Loucy (cell line): Measurements from ENCODE around the gene SNX20.

Source experiments
- H2AFZ ChIP-seq: fragments of 200-600 bp; sonication (generic); 2 replicates; pipeline ENCODE4 v1.6.0; 2016; ENCODE audit warnings: antibody characterized with exemption, mild to moderate bottlenecking, low read length, moderate library complexity
- H3F3A ChIP-seq: fragments of 200-600 bp; 2 replicates; pipeline ENCODE4 v1.6.0; 2016; ENCODE audit warnings: antibody characterized with exemption, low read depth, mild to moderate bottlenecking
- H3K27me3 ChIP-seq: fragments of 200-600 bp; sonication (generic); 2 replicates; pipeline ENCODE4 v1.6.1; 2014; ENCODE audit warnings: low read length, mild to moderate bottlenecking; ENCODE audit not compliant: insufficient read depth, poor library complexity, severe bottlenecking
- H3K36me3 ChIP-seq: fragments of 200-600 bp; sonication (generic); 2 replicates; pipeline ENCODE4 v1.6.1; 2016; ENCODE audit warnings: low read length; ENCODE audit not compliant: insufficient read depth
- H3K4me1 ChIP-seq: fragments of 200-600 bp; sonication (generic); 2 replicates; pipeline ENCODE4 v1.5.1; 2014; ENCODE audit warnings: low read length, mild to moderate bottlenecking; ENCODE audit not compliant: insufficient read depth, poor library complexity, severe bottlenecking
- H3K4me2 ChIP-seq: fragments of 200-600 bp; sonication (generic); 2 replicates; pipeline ENCODE4 v1.6.0; 2014; ENCODE audit warnings: antibody characterized with exemption, low read length, low read depth, mild to moderate bottlenecking; ENCODE audit not compliant: poor library complexity, severe bottlenecking
- H3K4me3 ChIP-seq: fragments of 200-600 bp; sonication (generic); 2 replicates; pipeline ENCODE4 v1.5.1; 2014; ENCODE audit warnings: low read length, mild to moderate bottlenecking, mixed read lengths; ENCODE audit not compliant: poor library complexity, severe bottlenecking
- H3K79me2 ChIP-seq: fragments of 200-600 bp; sonication (generic); 2 replicates; pipeline ENCODE4 v1.6.1; 2014; ENCODE audit warnings: low read length; ENCODE audit not compliant: insufficient read depth
- H3K9ac ChIP-seq: fragments of 200-600 bp; sonication (generic); 2 replicates; pipeline ENCODE4 v1.6.0; 2014; ENCODE audit warnings: mild to moderate bottlenecking, low read depth, low read length, moderate library complexity; ENCODE audit not compliant: poor library complexity, severe bottlenecking
- H3K9me2 ChIP-seq: fragments of 200-600 bp; sonication (generic); replicated peaks from 2 replicates; pipeline ENCODE4 v1.6.1; 2016; ENCODE audit warnings: low read depth, low read length, mixed read lengths
- H3K9me3 ChIP-seq: fragments of 200-600 bp; sonication (generic); 2 replicates; pipeline ENCODE4 v1.6.1; 2014; ENCODE audit warnings: mild to moderate bottlenecking, antibody characterized with exemption, low read length, low read depth; ENCODE audit not compliant: insufficient read depth
- H4K20me1 ChIP-seq: fragments of 200-600 bp; sonication (generic); 2 replicates; pipeline ENCODE4 v1.6.0; 2014; ENCODE audit warnings: antibody characterized with exemption, low read length, mild to moderate bottlenecking; ENCODE audit not compliant: insufficient read depth, poor library complexity, severe bottlenecking
- CTCF ChIP-seq: fragments of 200-600 bp; sonication (generic); conservative IDR thresholded peaks from 2 replicates; pipeline ENCODE4 v1.5.1; 2014; ENCODE audit warnings: mild to moderate bottlenecking, antibody characterized with exemption, low read length
- EZH2phosphoT487 ChIP-seq: fragments of 200-600 bp; IDR thresholded peaks from 2 replicates; pipeline ENCODE4 v1.6.1; 2018; ENCODE audit warnings: antibody characterized with exemption, mild to moderate bottlenecking, moderate library complexity, borderline replicate concordance

Gene SNX20

GRCh38 chr16:50675686-50676610 is 5.2 kb downstream of the SNX20 start:
- peaks cover 4% of the 10 kb centered on the region for H4K20me1 ChIP-seq
- H3K79me2 ChIP-seq: peaks cover 39% of the 10 kb centered on the region
- H2AFZ ChIP-seq: no peak overlapping the region
- no peak overlapping the region for H3K4me3 ChIP-seq
- H3K9ac ChIP-seq: no peak overlapping the region
- no peaks in the 10 kb centered on the region for H3F3A ChIP-seq
- peaks cover 32% of the 10 kb centered on the region; the same call in 1 of the 2 replicates for H3K36me3 ChIP-seq
- H3K9me3 ChIP-seq: peaks cover 14% of the 10 kb centered on the region
- H3K4me1 ChIP-seq: peaks cover 21% of the 10 kb centered on the region
- no peak for TF ChIP-seq EZH2phosphoT487
- TF ChIP-seq CTCF: no peak
- no peak overlapping the region for H3K4me2 ChIP-seq
- no peaks in the 10 kb centered on the region for H3K9me2 ChIP-seq
- H3K27me3 ChIP-seq: no peaks in the 10 kb centered on the region

GRCh38 chr16:50674831-50675230 is 6.3 kb downstream of the SNX20 start:
- Histone ChIP-seq H4K20me1 (peaks cover 4% of the 10 kb centered on the region), H3K4me3 (no peak overlapping the region), H3K27me3 (no peaks in the 10 kb centered on the region), H3K36me3 (peaks cover 32% of the 10 kb centered on the region; the same call in 1 of the 2 replicates), H3K9me3 (peaks cover 14% of the 10 kb centered on the region), H3F3A (no peaks in the 10 kb centered on the region), H2AFZ (no peak overlapping the region), H3K9me2 (no peaks in the 10 kb centered on the region), H3K4me1 (peaks cover 11% of the 10 kb centered on the region), H3K9ac (no peak overlapping the region), H3K79me2 (peaks cover 27% of the 10 kb centered on the region; the same call in 1 of the 2 replicates), H3K4me2 (no peak overlapping the region)
- TF ChIP-seq CTCF (no peak), EZH2phosphoT487 (no peak)

DNA sequence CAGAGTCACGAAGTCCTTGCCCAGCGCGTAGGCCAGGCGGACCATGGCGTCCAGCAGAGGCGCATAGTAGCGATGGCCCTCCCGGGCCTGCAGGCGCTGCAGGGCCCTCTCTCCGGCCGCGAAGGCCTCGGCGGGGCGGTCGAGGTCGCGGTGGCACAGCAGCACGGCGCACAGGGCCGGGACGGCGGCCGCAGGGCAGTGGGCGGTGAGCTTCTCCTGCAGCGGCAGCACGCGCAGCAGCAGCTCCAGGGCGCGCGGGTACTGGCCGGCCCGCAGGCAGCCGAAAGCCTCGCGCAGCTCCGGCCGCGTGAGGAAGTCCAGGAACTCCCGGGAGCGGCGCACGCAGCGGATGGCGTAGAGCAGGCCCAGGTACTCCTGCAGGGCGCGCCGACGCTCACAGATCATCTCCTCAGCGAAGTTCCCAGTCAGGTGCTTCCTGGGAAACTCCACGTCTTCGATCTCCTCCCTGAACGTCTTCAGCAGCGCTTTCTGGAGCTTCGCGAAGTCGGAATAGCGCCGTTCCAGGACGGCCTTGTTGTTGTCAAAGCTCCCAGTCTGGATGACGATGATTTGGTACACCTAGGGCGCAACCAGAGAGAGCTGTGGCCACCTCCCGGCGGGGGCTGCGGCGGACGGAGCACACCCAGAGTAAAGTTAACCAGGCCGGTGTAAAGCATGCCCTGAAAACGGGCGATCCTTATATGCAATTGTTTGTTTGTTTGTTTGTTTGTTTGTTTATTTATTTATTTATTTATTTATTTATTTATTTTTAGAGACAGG is 7.4 kb downstream of the SNX20 start:
- Histone ChIP-seq H3K36me3 (peaks cover 32% of the 10 kb centered on the region; the same call in 1 of the 2 replicates), H3K9me2 (no peaks in the 10 kb centered on the region), H3K4me3 (no peak overlapping the region), H3K9ac (no peak overlapping the region), H3K27me3 (no peaks in the 10 kb centered on the region), H3K4me2 (no peak overlapping the region), H2AFZ (no peak overlapping the region), H3K79me2 (peaks cover 16% of the 10 kb centered on the region; the same call in 1 of the 2 replicates), H3K9me3 (peaks cover 14% of the 10 kb centered on the region), H3K4me1 (peaks cover 5% of the 10 kb centered on the region), H3F3A (no peaks in the 10 kb centered on the region), H4K20me1 (peaks cover 4% of the 10 kb centered on the region)
- no peak for TF ChIP-seq EZH2phosphoT487
- no peak for TF ChIP-seq CTCF
